Anterior cingulate cortex (tissue), 58 donors: Measurements from ENCODE around the gene ABCC3.
"Not testable (repeated sequence)": the region's sequence is repeated elsewhere in the genome, so short reads cannot be mapped to it uniquely, and the experiment has no call there.

Source experiments
- DNase-seq, 58 donors: peaks; one replicate each; lab custom pipeline; 2025; lab: John Stamatoyannopoulos, UW

ABCC3 gene

GRCh38 chr17:50693036-50693682, 58.5 kb downstream of the ABCC3 start:
- no peak for DNase-seq

- no peak for DNase-seq
These were observed 61.7 kb downstream of the ABCC3 start for GRCh38 chr17:50696365-50696879.

- DNase-seq = no peak
These were observed 62.4 kb downstream of the ABCC3 start for GRCh38 chr17:50697062-50697461.

GRCh38 chr17:50697663-50698272, 63.1 kb downstream of the ABCC3 start:
- DNase-seq = no peak

GRCh38 chr17:50699410-50699809, 64.7 kb downstream of the ABCC3 start:
- no peak for DNase-seq

GRCh38 chr17:50703162-50703561, 68.5 kb downstream of the ABCC3 start:
- no peak for DNase-seq

- DNase-seq = peak; percentile 40 to 94 (median 82)
These were observed 72.8 kb downstream of the ABCC3 start, which contains the start of gene ANKRD40 for GRCh38 chr17:50707289-50708049. ANKRD40 (minus strand) TSS chr17:50707914; CDS start chr17:50707654, 260 bp downstream.

GRCh38 chr17:50708050-50709000, 73.6 kb downstream of the ABCC3 start:
- peak in 15 of 58 donors; percentile 3 to 37 (median 15) for DNase-seq

GRCh38 chr17:50709053-50709452, 74.4 kb downstream of the ABCC3 start:
- not testable (repeated sequence) for DNase-seq

GRCh38 chr17:50710025-50710424, 75.3 kb downstream of the ABCC3 start:
- DNase-seq = no peak

GRCh38 chr17:50710650-50711049, 76.0 kb downstream of the ABCC3 start:
- no peak for DNase-seq

- no peak for DNase-seq
These were observed 78.0 kb downstream of the ABCC3 start for GRCh38 chr17:50712641-50713040.

- no peak for DNase-seq
These were observed 80.8 kb downstream of the ABCC3 start for GRCh38 chr17:50715471-50715870.

GRCh38 chr17:50719144-50719923, 84.7 kb downstream of the ABCC3 start, which contains the start of gene LUC7L3:
LUC7L3 (plus strand) TSS chr17:50719603; CDS start chr17:50719733, 130 bp downstream.
- peak; percentile 42 to 94 (median 89) for DNase-seq

- DNase-seq = peak in 3 of 58 donors; percentile 55 to 57 (median 56)
These were observed 85.5 kb downstream of the ABCC3 start for GRCh38 chr17:50719924-50720794.

GRCh38 chr17:50721194-50722010, 86.7 kb downstream of the ABCC3 start:
- DNase-seq = no peak

- no peak for DNase-seq
These were observed 88.1 kb downstream of the ABCC3 start for GRCh38 chr17:50722746-50723145.
